ENCODE results near the gene ENKUR.

DNA sequence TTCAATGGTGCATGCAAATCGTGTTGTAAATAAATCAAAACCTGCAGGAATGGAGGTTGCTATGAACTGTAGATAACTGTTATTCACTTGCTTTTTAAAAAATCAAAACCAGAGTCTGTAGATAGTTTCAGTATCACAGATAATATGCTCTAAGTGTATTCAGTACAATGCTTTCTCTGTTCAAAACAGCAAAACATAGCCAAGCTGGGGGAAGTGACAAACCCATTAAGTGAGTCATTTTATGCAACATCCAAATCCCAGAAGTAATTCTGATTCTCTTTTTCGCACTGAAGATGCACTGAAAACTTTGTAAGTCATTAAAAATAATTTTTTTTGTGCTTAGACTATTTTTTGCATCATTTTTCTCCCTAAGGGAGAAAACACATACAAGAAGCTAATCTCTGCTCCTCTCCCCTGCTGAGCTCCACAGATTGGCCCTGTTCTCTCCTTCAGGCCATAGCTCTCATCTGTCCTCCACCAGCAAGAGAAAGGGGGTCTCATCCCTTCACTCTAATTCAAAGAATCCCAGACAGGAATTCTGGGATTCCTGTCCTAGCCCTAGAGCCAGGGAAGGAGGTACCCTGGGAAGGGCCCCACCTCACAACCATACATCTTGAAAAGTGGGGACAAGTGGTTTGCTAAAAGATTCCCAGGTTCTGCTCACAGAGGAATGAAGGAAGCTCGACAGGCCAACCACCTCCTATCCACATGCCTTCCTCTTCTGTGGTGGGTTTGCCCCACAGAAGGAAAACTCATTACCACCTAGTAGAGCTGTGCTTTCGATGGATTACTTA, 68.5 kb downstream of the ENKUR start:
- TF ChIP-seq RARB (CRISPR knock-in tag; IDR thresholded peaks at IDR 0.05) (no peak), OSR1 (CRISPR knock-in tag; IDR thresholded peaks at IDR 0.05) (no peak), ZFP30 (CRISPR knock-in tag; IDR thresholded peaks at IDR 0.05) (no peak), CSDC2 (CRISPR knock-in tag; IDR thresholded peaks at IDR 0.05) (no peak), ZNF565 (CRISPR knock-in tag; conservative IDR thresholded peaks at IDR 0.05; ENCODE audit: low read depth) (no peak), ZNF8 (CRISPR knock-in tag; IDR thresholded peaks at IDR 0.05) (no peak)
- TF ChIP-seq, protein P1, sequence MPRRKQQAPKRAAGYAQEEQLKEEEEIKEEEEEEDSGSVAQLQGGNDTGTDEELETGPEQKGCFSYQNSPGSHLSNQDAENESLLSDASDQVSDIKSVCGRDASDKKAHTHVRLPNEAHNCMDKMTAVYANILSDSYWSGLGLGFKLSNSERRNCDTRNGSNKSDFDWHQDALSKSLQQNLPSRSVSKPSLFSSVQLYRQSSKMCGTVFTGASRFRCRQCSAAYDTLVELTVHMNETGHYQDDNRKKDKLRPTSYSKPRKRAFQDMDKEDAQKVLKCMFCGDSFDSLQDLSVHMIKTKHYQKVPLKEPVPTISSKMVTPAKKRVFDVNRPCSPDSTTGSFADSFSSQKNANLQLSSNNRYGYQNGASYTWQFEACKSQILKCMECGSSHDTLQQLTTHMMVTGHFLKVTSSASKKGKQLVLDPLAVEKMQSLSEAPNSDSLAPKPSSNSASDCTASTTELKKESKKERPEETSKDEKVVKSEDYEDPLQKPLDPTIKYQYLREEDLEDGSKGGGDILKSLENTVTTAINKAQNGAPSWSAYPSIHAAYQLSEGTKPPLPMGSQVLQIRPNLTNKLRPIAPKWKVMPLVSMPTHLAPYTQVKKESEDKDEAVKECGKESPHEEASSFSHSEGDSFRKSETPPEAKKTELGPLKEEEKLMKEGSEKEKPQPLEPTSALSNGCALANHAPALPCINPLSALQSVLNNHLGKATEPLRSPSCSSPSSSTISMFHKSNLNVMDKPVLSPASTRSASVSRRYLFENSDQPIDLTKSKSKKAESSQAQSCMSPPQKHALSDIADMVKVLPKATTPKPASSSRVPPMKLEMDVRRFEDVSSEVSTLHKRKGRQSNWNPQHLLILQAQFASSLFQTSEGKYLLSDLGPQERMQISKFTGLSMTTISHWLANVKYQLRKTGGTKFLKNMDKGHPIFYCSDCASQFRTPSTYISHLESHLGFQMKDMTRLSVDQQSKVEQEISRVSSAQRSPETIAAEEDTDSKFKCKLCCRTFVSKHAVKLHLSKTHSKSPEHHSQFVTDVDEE (CRISPR knock-in tag; IDR thresholded peaks at IDR 0.05) = no peak
- TF ChIP-seq, protein P2, sequence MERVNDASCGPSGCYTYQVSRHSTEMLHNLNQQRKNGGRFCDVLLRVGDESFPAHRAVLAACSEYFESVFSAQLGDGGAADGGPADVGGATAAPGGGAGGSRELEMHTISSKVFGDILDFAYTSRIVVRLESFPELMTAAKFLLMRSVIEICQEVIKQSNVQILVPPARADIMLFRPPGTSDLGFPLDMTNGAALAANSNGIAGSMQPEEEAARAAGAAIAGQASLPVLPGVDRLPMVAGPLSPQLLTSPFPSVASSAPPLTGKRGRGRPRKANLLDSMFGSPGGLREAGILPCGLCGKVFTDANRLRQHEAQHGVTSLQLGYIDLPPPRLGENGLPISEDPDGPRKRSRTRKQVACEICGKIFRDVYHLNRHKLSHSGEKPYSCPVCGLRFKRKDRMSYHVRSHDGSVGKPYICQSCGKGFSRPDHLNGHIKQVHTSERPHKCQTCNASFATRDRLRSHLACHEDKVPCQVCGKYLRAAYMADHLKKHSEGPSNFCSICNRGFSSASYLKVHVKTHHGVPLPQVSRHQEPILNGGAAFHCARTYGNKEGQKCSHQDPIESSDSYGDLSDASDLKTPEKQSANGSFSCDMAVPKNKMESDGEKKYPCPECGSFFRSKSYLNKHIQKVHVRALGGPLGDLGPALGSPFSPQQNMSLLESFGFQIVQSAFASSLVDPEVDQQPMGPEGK (CRISPR knock-in tag; IDR thresholded peaks at IDR 0.05; ENCODE audit: borderline replicate concordance) = no peak

Data from SK-N-SH treated with all-trans-retinoic acid at 6 μM for 48 hours (cell line).